ENCODE data around the gene AHSG. TPM values are rescaled to one million over a fixed set of nuclear protein-coding genes. Genes with fewer than 3 reads are reported as not detected.

Gene AHSG
- total and polyA plus RNA-seq, 8 donors: 0.92 TPM; not detected in 7

GRCh38 chr3:186613637-186614265, 891 bp downstream of the AHSG start:
- peaks cover 4 to 19% (median 14%) of the 10 kb centered on the region in 4 donors for H3K4me1 ChIP-seq
- H3K27me3 ChIP-seq: peaks cover 0 to 44% (median 10%) of the 10 kb centered on the region in 3 donors
- H3K9me3 ChIP-seq: no peaks in the 10 kb centered on the region
- no peaks in the 10 kb centered on the region for H3K36me3 ChIP-seq
- TF ChIP-seq POLR2A (IDR thresholded peaks at IDR 0.05): no peak
- TF ChIP-seq POLR2AphosphoS5 (IDR thresholded peaks at IDR 0.05): no peak
- no peak for TF ChIP-seq EP300 (IDR thresholded peaks at IDR 0.05)
- TF ChIP-seq, protein P1, sequence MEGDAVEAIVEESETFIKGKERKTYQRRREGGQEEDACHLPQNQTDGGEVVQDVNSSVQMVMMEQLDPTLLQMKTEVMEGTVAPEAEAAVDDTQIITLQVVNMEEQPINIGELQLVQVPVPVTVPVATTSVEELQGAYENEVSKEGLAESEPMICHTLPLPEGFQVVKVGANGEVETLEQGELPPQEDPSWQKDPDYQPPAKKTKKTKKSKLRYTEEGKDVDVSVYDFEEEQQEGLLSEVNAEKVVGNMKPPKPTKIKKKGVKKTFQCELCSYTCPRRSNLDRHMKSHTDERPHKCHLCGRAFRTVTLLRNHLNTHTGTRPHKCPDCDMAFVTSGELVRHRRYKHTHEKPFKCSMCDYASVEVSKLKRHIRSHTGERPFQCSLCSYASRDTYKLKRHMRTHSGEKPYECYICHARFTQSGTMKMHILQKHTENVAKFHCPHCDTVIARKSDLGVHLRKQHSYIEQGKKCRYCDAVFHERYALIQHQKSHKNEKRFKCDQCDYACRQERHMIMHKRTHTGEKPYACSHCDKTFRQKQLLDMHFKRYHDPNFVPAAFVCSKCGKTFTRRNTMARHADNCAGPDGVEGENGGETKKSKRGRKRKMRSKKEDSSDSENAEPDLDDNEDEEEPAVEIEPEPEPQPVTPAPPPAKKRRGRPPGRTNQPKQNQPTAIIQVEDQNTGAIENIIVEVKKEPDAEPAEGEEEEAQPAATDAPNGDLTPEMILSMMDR (IDR thresholded peaks at IDR 0.05): no peak
- intact Hi-C loops (cut with DNase I; ENCODE audit: low total_unique reads): no loop called here
- H3K27ac ChIP-seq: no peak overlapping the region
- no peak overlapping the region for H3K4me3 ChIP-seq
- DNase-seq: no peak
- 48 to 66% (median 65%) methylated on average over 4 of the region's 4 CpGs for WGBS, 5 donors

DNA sequence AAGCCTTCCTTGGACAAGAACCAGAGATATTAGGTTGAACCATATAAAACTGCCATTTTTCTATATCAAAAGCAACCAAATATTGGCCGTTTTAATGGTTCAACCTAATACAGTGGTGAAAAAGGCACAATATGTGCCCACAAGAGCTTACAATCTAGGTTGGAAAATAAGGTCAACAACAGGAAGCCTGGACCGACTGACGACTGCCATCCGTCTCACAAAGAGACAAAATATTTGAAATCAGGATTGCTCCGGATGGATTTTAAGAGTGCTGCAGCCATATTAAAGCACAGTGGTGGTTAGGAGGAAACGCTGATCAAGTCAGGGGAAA, 1.4 kb downstream of the AHSG start:
- no peak for TF ChIP-seq POLR2A (IDR thresholded peaks at IDR 0.05)
- TF ChIP-seq, protein P1 (IDR thresholded peaks at IDR 0.05): no peak
- TF ChIP-seq EP300 (IDR thresholded peaks at IDR 0.05): no peak
- TF ChIP-seq POLR2AphosphoS5 (IDR thresholded peaks at IDR 0.05): no peak
- no peaks in the 10 kb centered on the region for H3K36me3 ChIP-seq
- intact Hi-C loops (cut with DNase I; ENCODE audit: low total_unique reads): no loop called here
- 52 to 60% (median 54%) methylated on average over 6 of the region's 6 CpGs for WGBS, 5 donors
- H3K27ac ChIP-seq: no peak overlapping the region
- peaks cover 0 to 48% (median 10%) of the 10 kb centered on the region in 3 donors for H3K27me3 ChIP-seq
- DNase-seq: no peak
- no peaks in the 10 kb centered on the region for H3K9me3 ChIP-seq
- H3K4me1 ChIP-seq: peaks cover 4 to 19% (median 14%) of the 10 kb centered on the region in 4 donors
- no peak overlapping the region for H3K4me3 ChIP-seq

GRCh38 chr3:186614597-186615483, 2.0 kb downstream of the AHSG start:
- H3K9me3 ChIP-seq: no peaks in the 10 kb centered on the region
- 36 to 40% (median 37%) methylated on average over 16 of the region's 16 CpGs for WGBS, 5 donors
- DNase-seq: peak; percentile 83 to 93
- no peaks in the 10 kb centered on the region for H3K36me3 ChIP-seq
- no peak overlapping the region for H3K4me3 ChIP-seq
- peaks cover 4 to 19% (median 14%) of the 10 kb centered on the region in 4 donors for H3K4me1 ChIP-seq
- H3K27me3 ChIP-seq: peaks cover 0 to 51% (median 10%) of the 10 kb centered on the region in 3 donors
- no peak overlapping the region for H3K27ac ChIP-seq
- intact Hi-C loops (cut with DNase I; ENCODE audit: low total_unique reads): loop anchor here (5.0 kb wide), 1 partner anchor 202 kb away; no protein-coding TSS in a partner anchor
- TF ChIP-seq EP300 (IDR thresholded peaks at IDR 0.05) (no peak), POLR2AphosphoS5 (IDR thresholded peaks at IDR 0.05) (peak in 1 of 3 donors; percentile 46), POLR2A (IDR thresholded peaks at IDR 0.05) (no peak)
- TF ChIP-seq, protein P1 (IDR thresholded peaks at IDR 0.05): peak in 5 of 7 experiments; percentile 95 to 98 (median 98)

DNA sequence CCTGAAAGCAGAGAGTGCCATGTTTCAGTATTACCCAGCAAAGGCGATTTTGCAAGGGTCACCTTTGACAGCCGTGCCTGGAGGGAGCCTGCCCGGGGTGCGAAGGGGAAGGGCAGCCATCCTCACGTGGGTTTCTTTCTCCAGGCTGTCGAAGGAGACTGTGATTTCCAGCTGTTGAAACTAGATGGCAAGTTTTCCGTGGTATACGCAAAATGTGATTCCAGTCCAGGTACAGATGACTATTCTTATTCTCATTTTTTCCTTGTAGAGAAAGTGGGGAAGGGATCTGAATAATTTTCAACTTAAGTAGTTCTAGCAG, 3.4 kb downstream of the AHSG start:
- TF ChIP-seq, protein P1 (IDR thresholded peaks at IDR 0.05): no peak
- TF ChIP-seq EP300 (IDR thresholded peaks at IDR 0.05): no peak
- no peak for TF ChIP-seq POLR2A (IDR thresholded peaks at IDR 0.05)
- H3K4me3 ChIP-seq: no peak overlapping the region
- peaks cover 4 to 19% (median 14%) of the 10 kb centered on the region in 4 donors for H3K4me1 ChIP-seq
- H3K36me3 ChIP-seq: no peaks in the 10 kb centered on the region
- WGBS, 5 donors: 85 to 93% (median 90%) methylated on average over 8 of the region's 8 CpGs
- no peak for DNase-seq
- peaks cover 0 to 64% (median 13%) of the 10 kb centered on the region in 3 donors for H3K27me3 ChIP-seq
- intact Hi-C loops (cut with DNase I; ENCODE audit: low total_unique reads): loop anchor here (5.0 kb wide), 1 partner anchor 201 kb away; no protein-coding TSS in a partner anchor
- H3K27ac ChIP-seq: no peak overlapping the region
- no peaks in the 10 kb centered on the region for H3K9me3 ChIP-seq
